CD4-positive, alpha-beta T cell treated with Interleukin-10 for 1 hour (primary cell): ENCODE measurements around the gene STXBP6.

Experiments used
- DNase-seq: peaks from one replicate; pipeline ENCODE4 v3.0.0-alpha.2; 2020

The STXBP6 gene

GRCh38 chr14:25011095-25011494 is 38.9 kb downstream of the STXBP6 start:
- DNase-seq: no peak

- no peak for DNase-seq
Measured at GRCh38 chr14:25010471-25010870, 39.5 kb downstream of the STXBP6 start.

GRCh38 chr14:25009891-25010290 is 40.1 kb downstream of the STXBP6 start:
- DNase-seq: no peak

GRCh38 chr14:25007832-25008231 is 42.1 kb downstream of the STXBP6 start:
- DNase-seq: no peak

GRCh38 chr14:25006961-25007795 is 42.8 kb downstream of the STXBP6 start:
- DNase-seq: no peak

- no peak for DNase-seq
Measured at GRCh38 chr14:25006031-25006430, 43.9 kb downstream of the STXBP6 start.

- DNase-seq: no peak
Measured at GRCh38 chr14:25004389-25004809, 45.5 kb downstream of the STXBP6 start.

GRCh38 chr14:25003537-25003936 is 46.4 kb downstream of the STXBP6 start:
- DNase-seq: no peak

- DNase-seq: no peak
Measured at GRCh38 chr14:25001601-25002000, 48.3 kb downstream of the STXBP6 start.

GRCh38 chr14:25001156-25001555 is 48.8 kb downstream of the STXBP6 start:
- no peak for DNase-seq

GRCh38 chr14:24999157-24999556 is 50.8 kb downstream of the STXBP6 start:
- DNase-seq: no peak

- DNase-seq: no peak
Measured at GRCh38 chr14:24996930-24997725, 52.8 kb downstream of the STXBP6 start.

GRCh38 chr14:24995016-24995415 is 54.9 kb downstream of the STXBP6 start:
- no peak for DNase-seq

GRCh38 chr14:24993631-24994030 is 56.3 kb downstream of the STXBP6 start:
- DNase-seq: no peak

GRCh38 chr14:24992624-24993360 is 57.2 kb downstream of the STXBP6 start:
- no peak for DNase-seq

GRCh38 chr14:24991821-24992220 is 58.1 kb downstream of the STXBP6 start:
- DNase-seq: no peak

GRCh38 chr14:24991288-24991687 is 58.7 kb downstream of the STXBP6 start:
- no peak for DNase-seq

- no peak for DNase-seq
Measured at GRCh38 chr14:24990773-24991172, 59.2 kb downstream of the STXBP6 start.

GRCh38 chr14:24990050-24990449 is 59.9 kb downstream of the STXBP6 start:
- no peak for DNase-seq

- DNase-seq: no peak
Measured at GRCh38 chr14:24988760-24989159, 61.2 kb downstream of the STXBP6 start.

- no peak for DNase-seq
Measured at GRCh38 chr14:24986206-24986893, 63.6 kb downstream of the STXBP6 start.

- DNase-seq: no peak
Measured at GRCh38 chr14:24984846-24985589, 64.9 kb downstream of the STXBP6 start.
